ENCODE results near the gene MUCL3. TPM values are rescaled to one million over a fixed set of nuclear protein-coding genes. Genes with fewer than 3 reads are reported as not detected.

Gene MUCL3
- polyA plus RNA-seq, 3 donors = not detected

- Mint-ChIP-seq H3K27me3 (ENCODE audit: low read depth in 3 of 3) (peaks cover 10 to 25% (median 13%) of the 10 kb centered on the region in 3 donors), H3K27ac (no peak overlapping the region), H3K36me3 (no peaks in the 10 kb centered on the region), H3K4me1 (no peaks in the 10 kb centered on the region), H3K4me3 (no peak overlapping the region), H3K9me3 (no peaks in the 10 kb centered on the region)
- H3K27ac ChIP-seq (ENCODE audit: low read depth in 1 of 2, low read length in 2 of 2) = no peak overlapping the region
- no peak for TF ChIP-seq CTCF (IDR thresholded peaks at IDR 0.05)
- 92% methylated on average over 6 of the region's 6 CpGs for WGBS (ENCODE audit: insufficient coverage)
- no peak overlapping the region for H3K4me2 ChIP-seq (replicated peaks; ENCODE audit: extremely low read depth, low read length, poor library complexity, severe bottlenecking)
- peaks cover 0 to under 1% of the 10 kb centered on the region in 2 donors for H3K4me1 ChIP-seq (ENCODE audit: control insufficient read depth in 1 of 2, insufficient read depth in 2 of 2, low read length in 2 of 2)
- H4K20me1 ChIP-seq (ENCODE audit: insufficient read depth, low read length) = no peaks in the 10 kb centered on the region
- H3K9me3 ChIP-seq (replicated peaks in 1 of 2; ENCODE audit: control insufficient read depth in 1 of 2, insufficient read depth in 1 of 2, low read length in 2 of 2) = no peaks in the 10 kb centered on the region
- DNase-seq = no peak
- intact Hi-C loops (cut with micrococcal nuclease) = no loop called here
- no peaks in the 10 kb centered on the region for H3K79me2 ChIP-seq (ENCODE audit: insufficient read depth, low read length)
- H3K9ac ChIP-seq (ENCODE audit: insufficient read depth, low read length, poor library complexity, severe bottlenecking) = no peak overlapping the region
- H2AFZ ChIP-seq (ENCODE audit: insufficient read depth, low read depth, low read length, poor library complexity, severe bottlenecking) = no peak overlapping the region
- H3K4me3 ChIP-seq (replicated peaks in 1 of 3; ENCODE audit: low read depth in 2 of 3, low read length in 3 of 3) = no peak overlapping the region
- peaks cover 0 to 2% of the 10 kb centered on the region in 2 donors for H3K27me3 ChIP-seq (ENCODE audit: control insufficient read depth in 2 of 2, insufficient read depth in 2 of 2, low read length in 2 of 2)
- H3K36me3 ChIP-seq (replicated peaks in 1 of 2; ENCODE audit: control insufficient read depth in 1 of 2, insufficient read depth in 2 of 2, low read length in 2 of 2) = no peaks in the 10 kb centered on the region
Measured at GRCh38 chr6:30963641-30964040, 22.9 kb downstream of the MUCL3 start.

GRCh38 chr6:30964075-30964474 is 23.3 kb downstream of the MUCL3 start:
- Mint-ChIP-seq H3K27ac (no peak overlapping the region), H3K36me3 (no peaks in the 10 kb centered on the region), H3K4me3 (no peak overlapping the region), H3K27me3 (ENCODE audit: low read depth in 3 of 3) (peaks cover 10 to 24% (median 11%) of the 10 kb centered on the region in 3 donors), H3K4me1 (peaks cover 2% of the 10 kb centered on the region), H3K9me3 (no peaks in the 10 kb centered on the region)
- H3K4me2 ChIP-seq (replicated peaks; ENCODE audit: extremely low read depth, low read length, poor library complexity, severe bottlenecking) = no peak overlapping the region
- H3K4me3 ChIP-seq (replicated peaks in 1 of 3; ENCODE audit: low read depth in 2 of 3, low read length in 3 of 3) = no peak overlapping the region
- H3K9me3 ChIP-seq (replicated peaks in 1 of 2; ENCODE audit: control insufficient read depth in 1 of 2, insufficient read depth in 1 of 2, low read length in 2 of 2) = no peaks in the 10 kb centered on the region
- H2AFZ ChIP-seq (ENCODE audit: insufficient read depth, low read depth, low read length, poor library complexity, severe bottlenecking) = no peak overlapping the region
- peaks cover 0 to 5% of the 10 kb centered on the region in 2 donors for H3K4me1 ChIP-seq (ENCODE audit: control insufficient read depth in 1 of 2, insufficient read depth in 2 of 2, low read length in 2 of 2)
- 64% methylated on average over 4 of the region's 4 CpGs for WGBS (ENCODE audit: insufficient coverage)
- H3K27ac ChIP-seq (ENCODE audit: low read depth in 1 of 2, low read length in 2 of 2) = no peak overlapping the region
- intact Hi-C loops (cut with micrococcal nuclease) = no loop called here
- H3K79me2 ChIP-seq (ENCODE audit: insufficient read depth, low read length) = no peaks in the 10 kb centered on the region
- no peaks in the 10 kb centered on the region for H3K36me3 ChIP-seq (replicated peaks in 1 of 2; ENCODE audit: control insufficient read depth in 1 of 2, insufficient read depth in 2 of 2, low read length in 2 of 2)
- no peak for TF ChIP-seq CTCF (IDR thresholded peaks at IDR 0.05)
- no peaks in the 10 kb centered on the region for H4K20me1 ChIP-seq (ENCODE audit: insufficient read depth, low read length)
- no peak overlapping the region for H3K9ac ChIP-seq (ENCODE audit: insufficient read depth, low read length, poor library complexity, severe bottlenecking)
- DNase-seq = no peak
- no peaks in the 10 kb centered on the region for H3K27me3 ChIP-seq (ENCODE audit: control insufficient read depth in 2 of 2, insufficient read depth in 2 of 2, low read length in 2 of 2)
